ENCODE data around the gene NEURL2.

GRCh38 chr20:45898285-45898684 is 7.3 kb upstream of the NEURL2 start:
- TF ChIP-seq NR2C2 (IDR thresholded peaks at IDR 0.05; ENCODE audit: borderline replicate concordance, control insufficient read depth, insufficient read length, low read depth) (no peak), EZH2 (IDR thresholded peaks at IDR 0.05; ENCODE audit: borderline replicate concordance, control insufficient read depth, low read depth, low read length) (no peak), TCF12 (IDR thresholded peaks at IDR 0.05; ENCODE audit: low read depth, low read length) (no peak), CTCF (IDR thresholded peaks at IDR 0.05 in 2 of 3, conservative IDR thresholded peaks at IDR 0.05 in 1 of 3; ENCODE audit: control insufficient read depth in 2 of 3, extremely low read depth in 1 of 3, insufficient read depth in 1 of 3, low read depth in 3 of 3, low read length in 3 of 3) (no peak), USF2 (IDR thresholded peaks at IDR 0.05; ENCODE audit: borderline replicate concordance, low read depth, low read length) (no peak)
